ENCODE data around the gene AGBL4.

GRCh38 chr1:48617252-48617651 lies 1406.5 kb downstream of the AGBL4 start:
- TF ChIP-seq CTCF (IDR thresholded peaks at IDR 0.05) (no peak), POLR2A (IDR thresholded peaks at IDR 0.05) (no peak)
